K562 (cell line): ENCODE measurements around the gene C1orf50. TPM values are rescaled to one million over a fixed set of nuclear protein-coding genes. Genes with fewer than 3 reads are reported as not detected.

ENCODE experiments used
- BHLHE40 ChIP-seq: IDR thresholded peaks from 2 replicates; pipeline ENCODE4 v1.6.1; 2011; ENCODE audit warnings: low read length, improper control_type of control experiment
- CBX1 ChIP-seq: sonication (generic); IDR thresholded peaks from 2 replicates; pipeline ENCODE4 v1.6.1; 2016; ENCODE audit warnings: antibody characterized with exemption, low read depth, mild to moderate bottlenecking
- CTCFL ChIP-seq: IDR thresholded peaks from 2 replicates; pipeline ENCODE4 v1.6.1; 2011; ENCODE audit warnings: borderline replicate concordance, low read depth, mild to moderate bottlenecking, moderate library complexity, low read length; ENCODE audit not compliant: insufficient read depth, poor library complexity, severe bottlenecking
- ETS1 ChIP-seq: conservative IDR thresholded peaks from 2 replicates; pipeline ENCODE4 v1.6.1; 2011; ENCODE audit warnings: low read depth, mild to moderate bottlenecking, low read length; ENCODE audit not compliant: control insufficient read depth
- ETV1 ChIP-seq: fragments of 450-650 bp; conservative IDR thresholded peaks from 2 replicates; pipeline ENCODE4 v1.6.1; 2016; ENCODE audit warnings: missing genetic modification characterization, control low read depth, low read depth, missing compliant biosample characterization
- HOMEZ ChIP-seq: fragments of 250-450 bp; sonication (Bioruptor Pico); IDR thresholded peaks from 2 replicates; pipeline ENCODE4 v1.4.0; 2020; ENCODE audit warnings: mild to moderate bottlenecking, moderate library complexity
- NCOR1 ChIP-seq: fragments of 450-650 bp; IDR thresholded peaks from 2 replicates; pipeline ENCODE4 v1.6.1; 2016; ENCODE audit warnings: mild to moderate bottlenecking, moderate library complexity
- PHF21A ChIP-seq: fragments of 450-650 bp; IDR thresholded peaks from 2 replicates; pipeline ENCODE4 v1.6.1; 2017; ENCODE audit warnings: low read depth, borderline replicate concordance
- POLR2A ChIP-seq: fragments of 450-650 bp; conservative IDR thresholded peaks from 2 replicates; pipeline ENCODE4 v1.6.1; 2016
- POLR2AphosphoS5 ChIP-seq: IDR thresholded peaks from 2 replicates; pipeline ENCODE4 v1.6.1; 2011; ENCODE audit warnings: mild to moderate bottlenecking, low read depth, low read length, moderate library complexity; ENCODE audit not compliant: control insufficient read depth, insufficient read depth
- RBM22 ChIP-seq: fragments of 200-400 bp; formaldehyde crosslinking; IDR thresholded peaks from 2 replicates; pipeline ENCODE4 v1.6.1; 2018; ENCODE audit warnings: low read length, low read depth; ENCODE audit not compliant: poor library complexity, severe bottlenecking
- SMAD4 ChIP-seq: fragments of 250-450 bp; sonication (Bioruptor Pico); conservative IDR thresholded peaks from 2 replicates; pipeline ENCODE4 v1.8.0; 2021; ENCODE audit warnings: inconsistent platforms, mild to moderate bottlenecking, moderate library complexity
- TAF7 ChIP-seq: fragments of 450-650 bp; IDR thresholded peaks from 2 replicates; pipeline ENCODE4 v1.6.1; 2016; ENCODE audit warnings: missing genetic modification characterization, missing compliant biosample characterization
- TEAD1 ChIP-seq, 2 experiments: fragments of 450-650 bp in 1 of 2; sonication (generic) in 1 of 2; formaldehyde crosslinking; IDR thresholded peaks; 2 replicates each; pipeline versions ENCODE4 v1.4.0 to v1.8.0; 2020 to 2022; ENCODE audit warnings: mild to moderate bottlenecking in 2 of 2, missing genetic modification reagents in 1 of 2
- VEZF1 ChIP-seq: fragments of 200-800 bp; sonication (Bioruptor generic); IDR thresholded peaks from 2 replicates; pipeline ENCODE4 v1.6.1; 2017; ENCODE audit warnings: missing genetic modification characterization, missing compliant biosample characterization
- ZNF384 ChIP-seq: IDR thresholded peaks from 2 replicates; pipeline ENCODE4 v1.6.1; 2012; ENCODE audit warnings: low read depth, low read length, improper control_type of control experiment
- ZNF512 ChIP-seq: IDR thresholded peaks from 2 replicates; pipeline ENCODE4 v1.6.1; 2016; ENCODE audit warnings: missing genetic modification characterization, missing compliant biosample characterization
- ZNF586 ChIP-seq: fragments of 450-650 bp; formaldehyde crosslinking; conservative IDR thresholded peaks from 2 replicates; pipeline ENCODE4 v1.4.0; 2020; ENCODE audit warnings: mild to moderate bottlenecking, moderate library complexity
- polyA plus RNA-seq, 8 experiments: library from polyadenylated mRNA; depleted of rRNA in 4 of 8; stranded (reverse) in 5 of 8; unstranded in 3 of 8; fragments of >200 nt; fragmentation: Nextera tagmentation in 2 of 8; fragmentation: Illumina TruSeq in 1 of 8; extraction: Ambion mirVana in 2 of 8; extraction: Trizol in 1 of 8; gene quantifications; 2 replicates each; pipeline versions ENCODE4 v1.2.1 to v1.2.3, GENCODE V29; 2011 to 2014; ENCODE audit warnings: inconsistent platforms in 1 of 8, missing spikeins in 1 of 8
- total RNA-seq, 7 experiments: library from RNA; depleted of rRNA in 6 of 7; stranded (reverse); fragments of >200 nt in 6 of 7; fragmentation: Illumina TruSeq in 2 of 7; extraction: Trizol in 2 of 7; gene quantifications; 2 replicates each; pipeline versions ENCODE4 v1.2.1 to v1.2.3, GENCODE V29; 2011 to 2021; ENCODE audit warnings: low replicate concordance in 1 of 7

The C1orf50 gene
- total and polyA plus RNA-seq, 9 of the 15 experiments (the other 6 are each of a cell fraction or from before 2014, with no cell fraction given) = 0.55 to 13.9 (median 5.2) TPM

GRCh38 chr1:42816585-42817439 is 49.8 kb downstream of the C1orf50 start, which contains the start of the genes ERMAP and SVBP (continued):
- TF ChIP-seq HOMEZ (CRISPR knock-in tag) = no peak
- TF ChIP-seq CBX1 = peak; percentile 68
- peak; percentile 98 for TF ChIP-seq VEZF1 (CRISPR knock-in tag)
- no peak for TF ChIP-seq PHF21A
- TF ChIP-seq POLR2AphosphoS5 = peak; percentile 76
- TF ChIP-seq BHLHE40 = peak; percentile 36; the same call in 1 of the 2 replicates
- TF ChIP-seq TAF7 (tag) = peak; percentile 81
- TF ChIP-seq CTCFL = peak; percentile 1
- TF ChIP-seq SMAD4 = peak; percentile 73; the same call in 1 of the 2 replicates
- no peak for TF ChIP-seq ZNF586
- TF ChIP-seq RBM22 = peak; percentile 62
- TF ChIP-seq ETS1 = peak; percentile 48
- 0 out of 2 replicates have a peak, but pooled peaks have one; percentile 36 for TF ChIP-seq ZNF384
- no peak for TF ChIP-seq ZNF512 (tag)
- TF ChIP-seq ETV1 (tag) = 0 out of 2 replicates have a peak, but pooled peaks have one; percentile 27
- no peak for TF ChIP-seq TEAD1 (CRISPR knock-in tag; IDR thresholded peaks at IDR 0.05)
- TF ChIP-seq POLR2A = peak; percentile 90
- peak; percentile 52 for TF ChIP-seq NCOR1
